HG03520 (cell line): ENCODE measurements around the gene ATP5MK.
"Not testable (repeated sequence)": the region's sequence is repeated elsewhere in the genome, so short reads cannot be mapped to it uniquely, and the experiment has no call there.

Source experiments
- ATAC-seq: cut with Tn5 transposase; IDR thresholded peaks from one replicate; pipeline ENCODE4 v1.9.1; 2021; ENCODE audit warnings: mild to moderate bottlenecking, moderate library complexity; ENCODE audit not compliant: unreplicated experiment

Gene ATP5MK

DNA sequence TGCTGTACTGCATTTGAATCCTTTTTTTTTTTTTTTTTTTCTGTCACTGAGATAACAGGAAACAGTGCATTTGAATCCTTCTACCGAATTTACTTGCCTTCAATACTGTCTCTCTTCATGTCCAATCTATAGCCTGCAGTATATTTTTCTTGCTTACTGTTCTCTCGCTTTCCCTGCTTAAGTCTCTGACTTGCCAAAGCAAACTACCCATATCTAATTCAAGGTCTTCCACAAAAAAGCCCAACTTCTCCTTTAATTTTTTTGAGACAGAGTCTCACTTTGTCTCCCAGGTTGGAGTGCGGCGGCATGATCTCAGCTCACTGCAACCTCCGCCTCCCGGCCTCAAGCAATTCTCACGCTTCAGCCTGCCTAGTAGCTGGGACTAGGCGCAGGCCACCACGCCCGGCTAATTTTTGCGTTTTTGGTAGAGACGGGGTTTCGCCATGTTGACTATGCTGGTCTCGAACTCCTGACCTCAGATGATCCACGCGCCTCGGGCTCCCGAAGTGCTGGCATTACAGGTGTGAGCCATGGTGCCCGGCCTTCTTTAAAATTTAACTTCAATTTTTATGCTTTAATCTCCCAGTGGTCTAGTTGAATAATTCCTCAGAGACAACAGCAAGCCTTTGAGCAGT, 1.0 kb upstream of the ATP5MK start:
- ATAC-seq: no peak

DNA sequence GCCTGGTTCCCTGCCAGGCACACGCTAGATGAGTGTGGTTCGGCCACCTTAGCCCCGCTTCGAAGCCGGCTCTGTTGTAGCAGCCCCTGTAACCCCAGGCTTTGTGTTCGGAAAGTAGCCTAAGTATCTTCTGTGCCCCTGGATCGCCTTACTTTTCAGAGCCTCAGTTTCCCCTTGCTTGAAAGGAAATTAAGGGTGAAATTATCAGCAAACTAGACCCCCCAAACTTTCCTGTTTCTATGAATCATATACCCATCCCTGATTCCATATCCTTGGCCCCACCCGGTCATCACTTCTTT, 463 bp upstream of the ATP5MK start:
- ATAC-seq: no peak

DNA sequence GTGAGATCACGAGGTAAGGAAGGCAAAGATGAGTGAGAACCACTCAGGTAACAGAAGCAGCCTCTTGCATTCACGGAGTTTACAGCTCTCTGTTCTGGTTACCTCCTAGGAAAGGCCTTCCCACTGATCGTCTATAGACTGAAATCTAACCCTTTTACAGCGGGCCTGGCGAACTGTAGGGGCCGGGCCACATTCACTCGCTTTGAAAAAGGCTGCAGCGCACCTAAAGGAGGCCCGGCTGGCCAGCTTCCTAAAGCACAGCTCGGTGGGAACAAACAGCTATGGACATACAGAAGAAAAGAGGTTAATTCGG, 565 bp downstream of the ATP5MK start:
- ATAC-seq: no peak

DNA sequence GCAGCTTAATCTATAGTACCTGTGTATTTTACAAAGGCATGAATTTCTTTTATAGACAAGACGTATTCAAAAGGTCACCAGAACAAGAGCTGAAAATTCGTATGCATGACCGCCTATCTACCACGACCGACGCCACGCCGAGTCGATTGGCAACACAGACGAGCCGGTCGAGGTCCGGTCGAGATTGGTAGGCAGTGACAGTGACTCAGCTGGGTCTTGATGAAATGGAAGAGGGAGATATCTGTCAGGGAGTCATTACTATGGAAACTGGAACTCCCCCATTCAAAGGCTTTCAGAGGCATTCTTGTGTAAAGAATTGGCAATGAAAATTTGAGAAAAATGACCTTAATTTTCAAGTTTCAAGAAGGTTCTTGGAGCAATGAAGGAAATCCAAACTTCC, 2.1 kb downstream of the ATP5MK start:
- ATAC-seq: no peak

DNA sequence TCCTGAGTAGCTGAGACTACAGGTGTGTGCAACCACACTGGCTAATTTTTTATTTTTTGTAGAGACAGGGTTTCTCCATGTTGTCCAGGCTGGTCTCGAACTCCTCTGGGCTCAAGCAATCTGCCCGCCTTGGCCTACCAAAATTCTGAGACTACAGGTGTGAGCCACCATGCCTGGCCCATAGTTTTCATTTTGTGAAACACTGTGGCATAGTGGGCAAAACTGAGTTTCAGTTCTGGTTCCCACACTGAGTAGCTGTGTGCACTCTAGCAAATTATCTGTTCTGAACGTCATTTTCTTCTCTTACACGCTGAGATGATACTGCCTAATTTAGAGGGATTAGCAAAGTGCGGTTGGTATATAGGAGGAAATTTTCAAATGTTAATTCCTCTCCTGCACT, 13.5 kb downstream of the ATP5MK start:
- ATAC-seq: no peak

DNA sequence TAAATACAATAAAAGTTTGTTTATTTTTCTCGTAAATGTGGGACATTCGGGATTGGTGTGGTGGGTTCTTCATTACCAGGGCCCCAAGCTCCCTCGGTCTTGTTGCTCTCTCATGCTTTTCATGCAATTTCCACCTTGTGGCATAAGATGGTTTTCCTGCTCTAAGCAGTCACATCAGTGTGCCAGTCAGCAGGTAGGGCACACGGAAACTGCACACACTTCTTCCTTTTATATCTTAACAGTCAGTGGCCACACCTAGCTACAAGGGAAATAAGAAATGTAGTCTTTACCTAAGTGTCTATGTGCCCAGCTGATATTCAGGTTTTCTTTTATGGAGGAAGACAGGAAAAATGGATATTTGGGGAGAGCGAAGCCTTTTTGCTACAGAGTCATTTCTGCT, 22.0 kb downstream of the ATP5MK start:
- no peak for ATAC-seq

DNA sequence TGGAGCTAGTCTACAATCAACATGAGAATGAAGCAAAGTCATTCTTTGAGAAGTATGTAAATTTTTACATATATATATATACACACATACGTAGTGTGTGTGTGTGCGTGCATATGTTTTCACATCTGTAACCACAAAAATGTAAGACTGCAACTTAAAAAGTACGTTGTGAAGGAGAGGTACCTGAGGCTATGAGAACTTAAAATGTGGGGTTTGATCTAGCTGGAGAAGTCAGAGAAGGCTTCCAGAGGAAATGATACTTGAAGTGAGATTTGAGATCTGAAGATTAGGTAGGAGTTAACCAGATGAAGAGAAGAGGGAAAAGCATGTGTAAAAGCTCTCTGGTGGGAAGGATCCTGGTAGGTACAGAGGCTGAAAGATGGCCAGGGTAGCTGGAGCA, 22.7 kb downstream of the ATP5MK start:
- no peak for ATAC-seq

DNA sequence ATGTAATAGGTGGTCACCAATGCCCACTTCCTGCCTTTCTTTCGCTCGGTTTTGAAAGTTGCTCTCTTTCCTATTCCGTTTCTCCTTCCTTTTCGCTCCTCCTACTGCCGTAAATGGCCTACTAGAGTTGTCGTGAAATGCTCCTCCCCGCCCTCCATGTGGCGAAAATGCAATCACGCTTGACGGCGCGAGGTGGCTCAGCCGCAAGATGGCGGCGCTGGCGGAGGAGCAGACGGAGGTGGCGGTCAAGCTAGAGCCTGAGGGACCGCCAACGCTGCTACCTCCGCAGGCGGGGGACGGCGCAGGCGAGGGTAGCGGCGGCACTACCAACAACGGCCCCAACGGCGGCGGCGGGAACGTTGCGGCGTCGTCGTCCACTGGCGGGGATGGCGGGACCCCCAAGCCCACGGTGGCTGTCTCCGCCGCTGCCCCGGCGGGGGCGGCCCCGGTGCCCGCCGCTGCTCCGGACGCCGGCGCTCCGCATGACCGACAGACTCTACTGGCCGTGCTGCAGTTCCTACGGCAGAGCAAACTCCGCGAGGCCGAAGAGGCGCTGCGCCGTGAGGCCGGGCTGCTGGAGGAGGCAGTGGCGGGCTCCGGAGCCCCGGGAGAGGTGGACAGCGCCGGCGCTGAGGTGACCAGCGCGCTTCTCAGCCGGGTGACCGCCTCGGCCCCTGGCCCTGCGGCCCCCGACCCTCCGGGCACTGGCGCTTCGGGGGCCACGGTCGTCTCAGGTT, 28.3 kb downstream of the ATP5MK start, which contains the start of gene TAF5:
Gene TAF5, plus strand, starts transcription at position 195 of the 737 bp plus-strand sequence. Its CDS starts 14 bp downstream, at position 209.
- peak; percentile 48 for ATAC-seq

DNA sequence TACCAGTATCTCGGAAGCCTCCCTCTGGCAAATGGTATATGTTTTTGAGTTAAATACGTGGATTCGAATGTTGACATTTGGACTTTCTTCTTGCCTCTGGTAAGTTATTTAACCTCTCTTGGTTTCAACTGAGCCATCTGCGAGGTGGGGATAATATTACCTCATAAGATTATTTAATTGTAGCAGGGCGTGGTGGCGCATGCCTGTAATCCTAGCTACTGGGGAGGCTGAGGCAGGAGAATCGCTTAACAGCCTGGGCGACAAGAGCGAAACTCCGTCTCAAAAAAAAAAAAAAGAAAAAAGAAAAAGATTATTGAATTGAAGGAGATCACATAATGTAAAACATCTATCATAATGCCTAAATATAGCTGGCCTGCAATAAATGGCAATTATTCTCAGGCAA, 28.9 kb downstream of the ATP5MK start:
- no peak for ATAC-seq

DNA sequence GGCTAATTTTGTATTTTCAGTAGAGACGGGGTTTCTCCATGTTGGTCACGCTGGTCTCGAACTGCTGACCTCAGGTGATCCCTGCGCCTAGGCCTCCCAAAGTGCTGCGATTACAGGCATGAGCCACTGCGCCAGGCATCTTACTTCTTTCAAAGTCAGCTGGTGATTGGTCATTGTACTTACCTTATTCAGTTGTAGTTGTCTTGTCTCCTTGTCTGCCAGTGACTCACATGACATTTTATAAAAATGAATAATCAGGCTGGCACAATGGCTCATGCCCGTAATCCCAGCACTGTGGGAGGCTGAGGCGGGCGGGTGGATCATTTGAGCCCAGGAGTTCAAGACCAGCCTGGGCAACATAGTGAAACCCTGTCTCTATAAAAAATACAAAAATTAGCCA, 35.5 kb downstream of the ATP5MK start:
- not testable (repeated sequence) for ATAC-seq

DNA sequence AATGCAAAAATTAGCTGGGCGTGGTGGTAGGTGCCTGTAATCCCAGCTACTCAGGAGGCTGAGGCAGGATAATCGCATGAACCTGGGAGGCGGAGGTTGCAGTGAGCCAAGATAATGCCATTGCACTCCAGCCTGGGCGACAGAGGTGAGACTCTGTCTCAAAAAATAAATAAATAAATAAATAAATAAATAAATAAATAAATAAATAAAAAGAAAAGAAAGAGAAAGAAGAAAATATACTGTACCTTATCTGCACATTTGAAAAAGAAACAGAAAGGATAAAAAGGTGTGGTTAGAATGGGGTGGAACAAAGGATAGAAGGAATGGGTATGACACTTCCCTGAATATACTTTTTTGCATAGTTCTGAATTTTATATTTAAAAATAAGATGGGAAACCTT, 36.8 kb downstream of the ATP5MK start:
- ATAC-seq: not testable (repeated sequence)

DNA sequence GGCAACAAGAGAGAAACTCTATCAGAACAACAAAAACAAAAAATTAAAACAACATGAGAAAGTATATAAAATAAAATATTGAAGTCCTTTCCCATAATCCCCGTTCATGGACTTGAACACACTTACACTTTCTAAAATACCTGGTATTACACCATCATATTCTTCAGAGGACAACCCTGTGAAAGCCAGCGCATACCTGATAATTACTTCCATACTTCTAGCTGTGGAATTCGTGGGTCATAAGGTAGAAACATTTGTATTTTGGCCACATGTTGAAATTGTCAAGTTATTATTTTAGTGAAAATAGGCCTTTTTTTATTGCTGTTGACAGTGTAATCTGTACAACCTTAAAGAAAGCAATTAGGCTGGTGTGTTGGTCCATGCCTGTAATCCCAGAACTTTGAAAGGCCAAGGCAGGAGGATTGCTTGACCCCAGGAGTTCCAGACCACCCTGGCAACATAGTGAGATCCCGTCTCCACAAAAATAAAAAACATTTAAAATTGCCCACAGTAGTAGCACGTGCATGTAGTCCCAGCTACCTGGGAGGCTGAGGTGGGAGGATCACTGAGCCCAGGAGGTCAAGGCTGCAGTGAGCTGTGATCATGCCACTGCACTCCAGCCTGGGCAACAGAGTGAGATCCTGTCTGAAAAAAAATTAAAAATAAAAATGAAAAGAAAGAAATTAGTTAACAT, 40.2 kb downstream of the ATP5MK start:
- ATAC-seq: no peak

DNA sequence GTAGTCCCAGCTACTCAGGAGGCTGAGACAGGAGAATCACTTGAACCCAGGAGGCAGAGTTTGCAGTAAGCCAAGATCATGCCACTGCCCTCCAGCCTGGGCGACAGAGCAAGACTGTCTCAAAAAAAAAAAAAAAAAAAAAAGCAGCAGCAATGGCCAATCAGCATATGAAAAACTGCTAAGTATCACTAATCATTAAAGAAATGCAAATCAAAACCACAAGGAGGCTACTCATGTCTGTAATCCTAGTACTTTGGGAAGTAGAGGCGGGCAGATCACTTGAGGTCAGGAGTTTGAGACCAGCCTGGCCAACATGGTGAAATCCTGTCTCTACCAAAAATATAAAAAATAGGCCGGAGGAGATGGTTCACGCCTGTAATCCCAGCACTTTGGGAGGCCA, 41.7 kb downstream of the ATP5MK start:
- not testable (repeated sequence) for ATAC-seq

DNA sequence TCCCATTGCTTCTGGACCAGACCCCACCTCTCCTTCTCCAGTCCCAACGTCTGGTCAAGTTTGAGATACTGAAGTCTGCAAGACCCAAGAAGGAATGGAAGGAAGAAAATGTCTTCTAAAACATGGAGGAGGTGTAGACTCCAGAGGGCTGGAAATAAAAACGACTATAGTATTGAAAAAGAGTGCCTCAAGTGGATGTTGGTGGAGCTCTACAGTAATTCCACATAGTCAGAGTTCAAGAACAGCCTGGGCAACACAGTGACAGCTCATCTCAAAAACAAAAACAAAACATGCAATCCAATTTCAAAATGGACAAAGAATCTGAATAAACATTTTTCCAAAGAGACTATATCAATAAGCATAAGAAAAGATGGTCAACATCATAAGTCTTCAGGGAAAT, 43.0 kb downstream of the ATP5MK start:
- ATAC-seq: no peak

DNA sequence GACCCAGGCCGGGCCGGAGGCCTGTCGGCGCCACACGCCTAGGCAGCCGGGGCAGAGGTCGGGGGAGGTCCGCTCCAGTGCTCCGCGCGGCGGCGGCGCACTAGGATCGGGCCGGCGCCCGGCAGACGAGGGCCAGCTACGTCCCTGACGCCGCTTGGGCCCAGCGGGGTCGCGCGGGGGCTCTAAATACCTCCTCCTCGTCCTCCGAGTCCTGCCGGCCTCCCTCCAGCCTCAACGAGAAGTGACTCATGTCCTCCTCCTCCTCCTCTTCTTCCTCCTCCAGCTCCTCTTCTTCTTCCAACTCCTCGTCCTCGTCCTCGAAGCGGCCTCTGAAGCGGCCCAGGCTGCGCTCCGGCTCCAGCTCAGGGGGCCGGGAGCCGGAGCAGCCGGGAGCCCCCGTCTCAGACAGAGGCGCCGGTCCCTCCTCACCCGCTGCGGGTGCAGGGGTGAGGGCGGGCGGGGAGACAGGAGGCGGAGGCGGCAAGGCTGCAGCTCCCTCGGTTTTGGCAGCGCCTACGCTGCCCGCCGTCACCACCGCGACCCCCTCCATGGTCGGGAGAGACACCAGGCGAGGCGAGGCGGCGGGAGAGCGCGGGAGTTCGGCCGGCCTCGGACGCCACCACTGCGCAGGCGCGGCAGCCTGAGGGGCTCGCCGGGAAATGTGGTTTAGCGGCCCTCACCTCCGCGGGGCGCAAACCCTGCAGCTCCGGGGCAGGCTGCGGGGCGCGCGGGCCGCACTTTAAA, 45.6 kb downstream of the ATP5MK start, which contains the start of gene PCGF6:
Gene PCGF6, minus strand, starts transcription at position 624 of the 744 bp plus-strand sequence. Its CDS starts 74 bp downstream, at position 550.
- ATAC-seq: peak; percentile 74

DNA sequence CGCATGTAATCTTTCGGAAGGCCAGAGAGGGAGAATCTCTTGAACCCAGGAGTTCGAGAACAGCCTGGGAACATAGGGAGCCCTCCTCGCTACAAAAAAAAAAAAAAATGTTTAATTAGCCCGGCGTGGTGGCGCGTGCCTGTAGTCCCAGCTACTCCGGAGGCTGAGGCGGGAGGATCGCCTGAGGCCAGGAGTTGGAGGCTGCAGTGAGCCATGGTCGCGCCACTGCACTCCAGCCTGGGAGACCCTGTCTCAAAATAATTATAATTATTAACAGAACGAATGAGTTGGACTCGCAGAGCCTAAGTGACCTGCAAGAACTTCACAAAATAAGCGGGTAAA, 46.1 kb downstream of the ATP5MK start:
- ATAC-seq: no peak
